Activated naive CD4-positive, alpha-beta T cell (primary cell): ENCODE data around the gene ARID3B.
A peak's percentile ranks its signal among the peaks of the same experiment; 100 is the strongest.

Source experiments
- DNase-seq, 4 experiments: peaks; one replicate each; lab custom pipeline; 2025; lab: John Stamatoyannopoulos, UW

Gene ARID3B

GRCh38 chr15:74604983-74605794 is 64.2 kb downstream of the ARID3B start:
- no peak for DNase-seq

GRCh38 chr15:74605795-74606150 is 64.8 kb downstream of the ARID3B start:
- DNase-seq, result no peak

GRCh38 chr15:74608786-74609185 is 67.8 kb downstream of the ARID3B start:
- DNase-seq, result no peak

GRCh38 chr15:74609938-74610301 is 68.9 kb downstream of the ARID3B start:
- no peak for DNase-seq

- no peak for DNase-seq
Observed at GRCh38 chr15:74610302-74610951, 69.4 kb downstream of the ARID3B start.

GRCh38 chr15:74611341-74611740 is 70.3 kb downstream of the ARID3B start:
- no peak for DNase-seq

GRCh38 chr15:74611834-74612233 is 70.8 kb downstream of the ARID3B start:
- DNase-seq, result no peak

- no peak for DNase-seq
Observed at GRCh38 chr15:74612677-74613076, 71.7 kb downstream of the ARID3B start.

- DNase-seq, result no peak
Observed at GRCh38 chr15:74613089-74613952, 72.3 kb downstream of the ARID3B start.

GRCh38 chr15:74613953-74614743 is 73.1 kb downstream of the ARID3B start:
- no peak for DNase-seq

- peak; percentile 50 to 86 (median 64) for DNase-seq
Observed at GRCh38 chr15:74614744-74615507, 73.9 kb downstream of the ARID3B start.

GRCh38 chr15:74615508-74616365 is 74.7 kb downstream of the ARID3B start, which contains the start of gene CLK3:
Gene CLK3, plus strand, starts transcription at chr15:74615836. Its CDS starts 3,361 bp downstream, at chr15:74619197.
- peak; percentile 79 to 98 (median 89) for DNase-seq

- DNase-seq, result peak; percentile 18 to 62 (median 46)
Observed at GRCh38 chr15:74616366-74616939, 75.4 kb downstream of the ARID3B start.

GRCh38 chr15:74616996-74617395 is 76.0 kb downstream of the ARID3B start:
- no peak for DNase-seq

GRCh38 chr15:74618841-74619596 is 78.0 kb downstream of the ARID3B start:
- no peak for DNase-seq

GRCh38 chr15:74619916-74620635 is 79.1 kb downstream of the ARID3B start:
- no peak for DNase-seq

- DNase-seq, result peak; percentile 28 to 51 (median 34)
Observed at GRCh38 chr15:74620636-74621545, 79.9 kb downstream of the ARID3B start.
